ENCODE results near the gene EYA4.

Gene EYA4

DNA sequence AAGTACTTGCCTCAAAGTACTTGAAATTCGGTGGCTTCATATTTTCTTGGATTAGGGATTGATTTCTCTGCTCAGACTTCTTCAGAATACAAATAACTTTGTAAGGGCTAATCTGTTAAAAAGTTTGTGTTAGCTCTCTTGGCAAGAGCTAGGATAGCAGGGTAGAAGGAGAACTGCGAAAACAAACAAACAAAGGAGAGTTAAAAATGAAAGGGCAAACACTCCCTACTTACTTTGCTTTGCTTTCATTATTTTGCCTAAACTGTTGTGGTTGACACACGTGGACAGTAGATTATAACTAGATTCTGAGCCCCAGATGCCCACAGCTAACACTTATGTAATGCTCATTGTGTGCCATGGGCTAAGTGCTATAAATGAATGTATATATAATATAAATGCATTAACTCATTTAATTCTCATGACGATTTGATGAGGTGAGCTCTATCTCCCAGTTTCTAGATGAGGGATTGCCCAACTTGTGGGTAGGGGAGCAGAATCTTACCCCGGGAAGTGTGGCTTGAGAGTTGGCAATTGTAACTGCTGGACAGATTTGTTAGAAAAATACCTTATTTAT is 48.7 kb downstream of the EYA4 start:
- Histone ChIP-seq H3K9me3 (ENCODE audit: control insufficient read depth, insufficient read depth, low read length) (no peaks in the 10 kb centered on the region), H3K9ac (ENCODE audit: low read depth, low read length) (no peak overlapping the region), H3K4me1 (ENCODE audit: insufficient read depth, low read length) (no peaks in the 10 kb centered on the region), H3K36me3 (ENCODE audit: insufficient read depth, low read length) (no peaks in the 10 kb centered on the region)

DNA sequence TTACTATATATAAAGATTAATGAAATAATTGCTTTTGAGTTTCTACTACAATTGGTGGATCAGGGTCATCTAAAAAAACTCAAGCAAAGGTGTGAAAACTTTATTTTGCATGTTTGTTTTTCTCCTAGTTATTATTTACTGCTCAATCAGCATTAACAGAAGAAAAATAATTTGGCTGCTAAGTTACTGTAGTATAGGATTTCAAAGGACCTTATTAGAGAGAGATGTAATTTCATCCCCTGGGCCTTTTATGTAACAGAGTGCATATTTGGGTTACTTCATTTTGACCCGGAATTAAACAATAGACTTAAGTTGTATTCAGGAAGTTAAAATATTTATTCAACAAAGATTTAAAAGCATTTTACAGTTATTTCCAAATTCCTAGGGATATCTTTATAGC is 49.8 kb downstream of the EYA4 start:
- no peaks in the 10 kb centered on the region for H3K36me3 ChIP-seq (ENCODE audit: insufficient read depth, low read length)
- no peak overlapping the region for H3K9ac ChIP-seq (ENCODE audit: low read depth, low read length)
- no peaks in the 10 kb centered on the region for H3K4me1 ChIP-seq (ENCODE audit: insufficient read depth, low read length)
- H3K9me3 ChIP-seq (ENCODE audit: control insufficient read depth, insufficient read depth, low read length), result no peaks in the 10 kb centered on the region

DNA sequence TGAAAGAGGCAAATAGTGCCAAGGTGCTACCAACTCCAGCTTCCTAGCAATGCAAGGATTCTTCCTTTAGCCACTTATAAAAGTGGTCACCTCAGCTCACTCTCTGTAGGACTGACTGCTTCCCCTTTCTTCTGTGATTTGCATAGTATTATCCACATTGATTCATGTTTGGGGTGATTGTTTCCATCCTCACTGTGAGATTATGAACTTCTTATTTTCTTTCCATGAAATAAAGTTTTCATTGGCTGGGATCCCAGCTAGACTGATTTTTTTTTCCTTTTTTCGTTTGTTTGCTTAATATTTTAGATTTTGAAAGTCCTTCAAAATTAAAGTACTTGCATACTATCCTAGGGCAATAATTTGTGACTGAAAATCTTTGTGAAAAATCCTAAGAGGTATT is 50.5 kb downstream of the EYA4 start:
- H3K9me3 ChIP-seq (ENCODE audit: control insufficient read depth, insufficient read depth, low read length), result no peaks in the 10 kb centered on the region
- no peaks in the 10 kb centered on the region for H3K4me1 ChIP-seq (ENCODE audit: insufficient read depth, low read length)
- no peaks in the 10 kb centered on the region for H3K36me3 ChIP-seq (ENCODE audit: insufficient read depth, low read length)
- H3K9ac ChIP-seq (ENCODE audit: low read depth, low read length), result no peak overlapping the region

DNA sequence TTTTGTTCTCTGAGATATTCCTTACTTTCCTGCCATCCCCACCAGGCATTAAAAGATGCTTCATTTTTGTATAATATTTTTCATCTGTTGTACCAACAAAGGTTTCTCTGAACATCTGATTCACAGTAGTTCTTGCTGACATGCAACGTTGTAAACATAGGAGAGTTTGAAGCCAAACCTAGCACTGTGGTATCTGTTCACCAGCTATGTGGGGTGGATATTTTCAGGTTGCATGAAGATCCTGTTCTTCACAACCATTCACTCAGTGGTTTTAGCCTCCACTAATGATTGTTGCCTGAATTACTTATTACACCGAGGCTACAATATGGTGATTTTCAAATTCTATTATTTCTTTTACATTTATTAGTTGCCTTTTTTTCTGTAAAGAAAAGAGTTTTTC is 56.5 kb downstream of the EYA4 start:
- H3K9me3 ChIP-seq (ENCODE audit: control insufficient read depth, insufficient read depth, low read length), result no peaks in the 10 kb centered on the region
- no peaks in the 10 kb centered on the region for H3K4me1 ChIP-seq (ENCODE audit: insufficient read depth, low read length)
- no peaks in the 10 kb centered on the region for H3K36me3 ChIP-seq (ENCODE audit: insufficient read depth, low read length)
- no peak overlapping the region for H3K9ac ChIP-seq (ENCODE audit: low read depth, low read length)

DNA sequence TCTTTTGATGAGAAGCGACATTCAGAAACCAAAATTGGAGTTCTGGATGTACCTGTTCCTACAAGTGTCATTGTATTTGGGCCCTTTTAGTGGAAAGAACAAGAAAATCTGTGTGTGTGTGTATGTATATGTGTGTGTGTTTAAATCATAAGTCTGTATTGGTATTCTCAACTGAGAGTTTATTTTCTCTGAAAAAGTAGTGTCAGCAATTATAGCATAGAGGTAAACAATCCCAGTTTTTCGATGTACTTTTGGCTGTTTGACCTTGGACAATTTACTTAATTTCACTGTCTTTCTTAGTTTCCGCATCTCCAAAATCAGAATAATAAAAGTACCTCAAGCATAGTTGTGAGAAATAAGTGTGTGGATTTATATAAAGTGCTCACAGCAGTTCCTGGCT is 57.2 kb downstream of the EYA4 start:
- H3K9ac ChIP-seq (ENCODE audit: low read depth, low read length), result no peak overlapping the region
- H3K9me3 ChIP-seq (ENCODE audit: control insufficient read depth, insufficient read depth, low read length), result no peaks in the 10 kb centered on the region
- no peaks in the 10 kb centered on the region for H3K4me1 ChIP-seq (ENCODE audit: insufficient read depth, low read length)
- H3K36me3 ChIP-seq (ENCODE audit: insufficient read depth, low read length), result no peaks in the 10 kb centered on the region

DNA sequence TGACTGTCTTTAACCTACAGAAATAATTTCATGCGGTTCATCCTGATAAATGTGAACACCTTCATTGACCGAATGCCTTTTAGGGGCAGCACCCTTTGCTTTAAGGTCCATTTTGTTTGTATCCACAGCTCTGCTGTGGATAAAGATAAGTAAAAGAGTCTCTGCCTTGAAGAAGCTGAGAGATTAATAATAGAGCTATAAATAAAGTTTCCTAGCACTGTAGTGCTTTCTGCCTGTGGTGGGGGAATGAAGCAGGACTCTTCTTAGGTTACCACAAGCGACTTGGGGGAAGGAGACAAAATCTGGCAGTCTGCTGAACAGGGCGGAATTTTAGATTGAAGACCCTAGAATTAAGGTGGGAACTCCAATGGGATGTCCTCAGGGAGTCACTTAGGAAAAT is 57.6 kb downstream of the EYA4 start:
- Histone ChIP-seq H3K36me3 (ENCODE audit: insufficient read depth, low read length) (no peaks in the 10 kb centered on the region), H3K9me3 (ENCODE audit: control insufficient read depth, insufficient read depth, low read length) (no peaks in the 10 kb centered on the region), H3K4me1 (ENCODE audit: insufficient read depth, low read length) (no peaks in the 10 kb centered on the region), H3K9ac (ENCODE audit: low read depth, low read length) (no peak overlapping the region)

DNA sequence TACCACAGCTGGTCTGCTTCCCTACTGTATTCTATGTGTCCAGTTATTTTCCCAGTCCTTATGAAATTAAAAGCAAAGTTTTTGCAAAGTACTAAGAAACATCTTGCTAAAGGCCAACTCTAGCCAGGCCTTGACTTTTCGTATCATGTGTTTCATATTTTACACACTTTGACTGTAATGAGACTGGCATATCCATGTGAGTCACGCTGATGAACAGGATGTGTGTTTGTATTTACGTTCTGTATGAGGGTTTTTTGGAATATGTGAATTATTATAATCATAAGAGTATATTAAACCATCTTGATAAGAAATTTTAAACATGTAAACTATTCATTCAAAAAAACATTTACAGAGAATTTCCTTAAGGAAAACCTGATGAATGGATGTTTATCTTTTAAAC is 59.7 kb downstream of the EYA4 start:
- Histone ChIP-seq H3K9me3 (ENCODE audit: control insufficient read depth, insufficient read depth, low read length) (no peaks in the 10 kb centered on the region), H3K36me3 (ENCODE audit: insufficient read depth, low read length) (no peaks in the 10 kb centered on the region), H3K9ac (ENCODE audit: low read depth, low read length) (no peak overlapping the region), H3K4me1 (ENCODE audit: insufficient read depth, low read length) (no peaks in the 10 kb centered on the region)

DNA sequence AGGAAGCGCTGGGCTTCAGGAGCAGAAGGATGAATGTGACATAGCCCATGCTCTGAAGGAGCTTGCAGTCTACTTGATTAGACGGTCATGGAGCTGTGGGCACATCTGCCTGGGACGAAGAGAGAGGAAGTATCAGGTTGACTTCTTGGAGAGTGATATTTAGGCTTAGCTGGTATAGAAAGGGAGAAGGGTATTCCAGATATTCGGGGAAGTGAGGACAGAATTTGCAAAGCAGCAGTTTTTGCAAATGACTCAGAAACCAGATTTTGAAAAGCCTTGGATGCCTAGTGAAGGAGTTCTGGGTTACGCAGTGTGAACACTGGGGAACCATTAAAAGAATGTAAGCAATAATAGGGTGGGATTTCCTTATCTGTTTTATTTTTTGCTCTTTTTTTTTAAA is 60.7 kb downstream of the EYA4 start:
- no peaks in the 10 kb centered on the region for H3K36me3 ChIP-seq (ENCODE audit: insufficient read depth, low read length)
- no peaks in the 10 kb centered on the region for H3K4me1 ChIP-seq (ENCODE audit: insufficient read depth, low read length)
- no peaks in the 10 kb centered on the region for H3K9me3 ChIP-seq (ENCODE audit: control insufficient read depth, insufficient read depth, low read length)
- no peak overlapping the region for H3K9ac ChIP-seq (ENCODE audit: low read depth, low read length)

DNA sequence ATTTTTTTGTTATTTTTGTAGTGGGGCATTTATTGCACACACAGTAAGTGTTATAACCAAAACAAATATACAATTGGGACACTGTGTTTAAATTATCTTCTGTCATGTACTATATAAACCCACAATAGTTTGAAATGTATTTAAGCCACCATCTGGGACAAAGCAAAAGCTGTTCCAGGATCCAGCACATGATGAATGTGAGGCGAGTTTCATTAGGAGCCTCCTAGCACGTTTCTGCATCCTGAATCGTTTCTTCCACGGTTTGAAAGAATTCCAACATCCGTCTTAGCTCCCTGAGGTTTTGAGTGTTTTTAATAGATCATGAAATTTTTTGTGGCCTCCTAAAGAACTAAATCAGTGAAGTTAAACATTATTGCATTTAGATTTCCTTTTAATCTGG is 65.8 kb downstream of the EYA4 start:
- no peak overlapping the region for H3K9ac ChIP-seq (ENCODE audit: low read depth, low read length)
- H3K36me3 ChIP-seq (ENCODE audit: insufficient read depth, low read length), result no peaks in the 10 kb centered on the region
- H3K9me3 ChIP-seq (ENCODE audit: control insufficient read depth, insufficient read depth, low read length), result no peaks in the 10 kb centered on the region
- H3K4me1 ChIP-seq (ENCODE audit: insufficient read depth, low read length), result peaks cover 3% of the 10 kb centered on the region; the same call in 1 of the 2 replicates

DNA sequence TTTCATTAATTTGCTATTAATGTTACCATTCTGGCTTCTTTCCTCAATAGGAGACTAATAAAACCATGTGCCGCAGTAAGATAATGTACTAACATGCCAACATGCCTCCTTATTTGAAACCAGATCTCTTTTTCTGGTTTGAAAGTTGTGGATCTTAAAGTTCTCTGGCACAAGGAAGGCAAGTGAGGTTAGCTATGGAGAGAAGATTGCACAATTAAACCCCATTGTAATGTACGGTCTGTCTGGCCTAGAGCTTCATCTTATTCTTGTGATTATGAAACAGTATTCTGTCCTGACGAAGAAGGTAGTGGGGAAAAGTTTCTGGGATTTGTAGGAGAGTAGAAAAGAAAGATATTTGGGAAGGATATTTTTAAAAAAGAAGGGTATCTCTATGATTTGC is 68.4 kb downstream of the EYA4 start:
- Histone ChIP-seq H3K9me3 (ENCODE audit: control insufficient read depth, insufficient read depth, low read length) (no peaks in the 10 kb centered on the region), H3K36me3 (ENCODE audit: insufficient read depth, low read length) (no peaks in the 10 kb centered on the region), H3K4me1 (ENCODE audit: insufficient read depth, low read length) (peaks cover 14% of the 10 kb centered on the region; the same call in 1 of the 2 replicates), H3K9ac (ENCODE audit: low read depth, low read length) (no peak overlapping the region)

DNA sequence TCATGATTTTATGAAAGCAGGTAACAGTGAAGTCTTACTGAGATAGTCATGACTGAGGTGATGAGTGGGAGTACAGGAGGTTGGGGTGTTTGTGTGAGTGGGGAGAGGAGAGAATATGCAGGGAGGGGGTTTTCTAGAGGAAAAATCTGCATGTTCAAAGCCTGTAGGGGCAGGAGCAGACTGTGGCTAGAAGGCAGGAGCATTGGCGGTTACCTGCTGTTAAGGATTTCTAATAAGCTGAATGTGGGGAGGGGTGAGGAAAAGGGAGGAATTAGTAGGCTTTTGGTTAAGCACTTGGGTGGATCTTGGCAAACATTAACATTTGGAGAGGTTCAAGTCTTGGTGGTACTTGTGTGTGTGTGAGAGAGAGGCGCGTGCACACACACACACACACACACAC is 70.8 kb downstream of the EYA4 start:
- Histone ChIP-seq H3K36me3 (ENCODE audit: insufficient read depth, low read length) (no peaks in the 10 kb centered on the region), H3K4me1 (ENCODE audit: insufficient read depth, low read length) (peaks cover 14% of the 10 kb centered on the region; the same call in 1 of the 2 replicates), H3K9me3 (ENCODE audit: control insufficient read depth, insufficient read depth, low read length) (no peaks in the 10 kb centered on the region), H3K9ac (ENCODE audit: low read depth, low read length) (no peak overlapping the region)

DNA sequence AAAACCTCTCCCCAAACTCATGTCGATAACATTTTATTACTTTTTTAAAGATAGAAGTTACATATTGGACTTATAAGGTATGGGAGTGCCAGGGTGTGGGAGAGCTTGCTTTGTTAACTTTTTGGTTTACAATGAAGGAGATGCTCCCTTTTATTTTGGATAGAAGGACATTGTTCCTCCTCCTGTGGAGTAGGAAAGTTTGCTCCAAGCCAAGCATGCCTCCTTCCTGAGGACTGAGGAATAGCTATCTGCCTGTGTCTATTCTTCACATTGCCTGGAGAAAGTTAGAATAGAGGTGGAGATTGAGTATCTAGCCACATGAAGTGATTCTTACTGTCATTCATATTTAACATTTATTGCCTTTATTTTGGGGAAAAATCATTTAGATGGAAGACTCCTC is 71.9 kb downstream of the EYA4 start:
- no peaks in the 10 kb centered on the region for H3K36me3 ChIP-seq (ENCODE audit: insufficient read depth, low read length)
- peaks cover 14% of the 10 kb centered on the region; the same call in 1 of the 2 replicates for H3K4me1 ChIP-seq (ENCODE audit: insufficient read depth, low read length)
- no peak overlapping the region for H3K9ac ChIP-seq (ENCODE audit: low read depth, low read length)
- no peaks in the 10 kb centered on the region for H3K9me3 ChIP-seq (ENCODE audit: control insufficient read depth, insufficient read depth, low read length)

DNA sequence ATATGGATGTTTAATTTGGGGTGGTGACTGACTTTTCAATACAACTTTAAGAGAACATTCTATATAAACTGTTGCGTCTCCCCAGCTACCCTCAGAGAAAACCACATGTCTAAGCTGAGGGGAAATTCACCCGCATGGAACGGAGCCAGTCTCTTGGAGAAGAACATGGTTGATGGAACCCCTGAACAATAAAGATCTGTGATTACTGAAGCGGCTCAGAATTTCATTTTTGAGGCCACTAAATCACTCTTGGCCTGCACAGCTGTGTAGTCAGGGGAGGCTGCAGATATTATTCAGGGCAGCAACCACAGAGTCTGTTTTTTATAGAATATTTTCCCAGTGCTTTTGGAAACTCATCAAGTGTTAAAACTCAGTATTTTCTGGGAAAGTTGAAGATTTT is 73.8 kb downstream of the EYA4 start:
- Histone ChIP-seq H3K36me3 (ENCODE audit: insufficient read depth, low read length) (no peaks in the 10 kb centered on the region), H3K4me1 (ENCODE audit: insufficient read depth, low read length) (peaks cover 14% of the 10 kb centered on the region; the same call in 1 of the 2 replicates), H3K9me3 (ENCODE audit: control insufficient read depth, insufficient read depth, low read length) (no peaks in the 10 kb centered on the region), H3K9ac (ENCODE audit: low read depth, low read length) (no peak overlapping the region)

DNA sequence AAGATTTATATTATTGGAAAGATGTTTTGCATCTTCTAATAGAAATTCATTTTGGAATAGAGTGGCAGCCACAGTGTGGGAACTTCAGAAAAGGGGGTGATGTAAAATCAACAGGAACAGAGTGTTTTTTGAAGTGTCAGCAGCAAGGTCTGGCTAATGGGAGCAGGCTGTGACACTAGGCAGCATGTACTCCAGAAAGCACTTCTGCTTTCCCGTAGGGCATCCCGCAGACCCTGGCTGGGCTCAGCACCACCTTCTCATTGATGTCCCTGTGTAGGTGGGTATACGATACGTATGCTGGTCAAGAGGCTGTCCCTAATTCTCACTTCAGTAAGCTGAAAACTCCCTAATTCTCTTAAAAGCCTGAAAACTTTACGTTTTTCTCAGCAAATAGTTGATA is 74.7 kb downstream of the EYA4 start:
- Histone ChIP-seq H3K4me1 (ENCODE audit: insufficient read depth, low read length) (peaks cover 14% of the 10 kb centered on the region; the same call in 1 of the 2 replicates), H3K36me3 (ENCODE audit: insufficient read depth, low read length) (no peaks in the 10 kb centered on the region), H3K9ac (ENCODE audit: low read depth, low read length) (no peak overlapping the region), H3K9me3 (ENCODE audit: control insufficient read depth, insufficient read depth, low read length) (no peaks in the 10 kb centered on the region)

DNA sequence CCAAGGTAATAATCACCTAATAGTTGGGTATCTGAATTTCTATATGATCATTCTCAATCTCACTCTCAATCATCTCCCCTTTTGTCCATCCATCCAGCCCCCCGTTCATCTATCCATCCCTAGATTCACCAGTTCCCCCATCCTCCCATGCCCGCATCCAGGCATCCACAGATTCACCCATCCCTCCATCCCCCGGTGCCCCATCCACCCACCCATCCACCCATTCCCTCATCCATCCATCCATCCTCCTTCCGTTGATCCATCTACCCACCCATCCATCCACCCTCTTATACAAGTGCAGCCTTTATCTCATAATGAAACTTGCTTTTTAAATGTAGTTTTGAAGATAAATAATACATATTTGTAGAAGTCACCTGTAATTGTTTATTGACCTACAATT is 76.5 kb downstream of the EYA4 start:
- H3K9ac ChIP-seq (ENCODE audit: low read depth, low read length), result no peak overlapping the region
- peaks cover 3% of the 10 kb centered on the region; the same call in 1 of the 2 replicates for H3K4me1 ChIP-seq (ENCODE audit: insufficient read depth, low read length)
- no peaks in the 10 kb centered on the region for H3K9me3 ChIP-seq (ENCODE audit: control insufficient read depth, insufficient read depth, low read length)
- H3K36me3 ChIP-seq (ENCODE audit: insufficient read depth, low read length), result no peaks in the 10 kb centered on the region

DNA sequence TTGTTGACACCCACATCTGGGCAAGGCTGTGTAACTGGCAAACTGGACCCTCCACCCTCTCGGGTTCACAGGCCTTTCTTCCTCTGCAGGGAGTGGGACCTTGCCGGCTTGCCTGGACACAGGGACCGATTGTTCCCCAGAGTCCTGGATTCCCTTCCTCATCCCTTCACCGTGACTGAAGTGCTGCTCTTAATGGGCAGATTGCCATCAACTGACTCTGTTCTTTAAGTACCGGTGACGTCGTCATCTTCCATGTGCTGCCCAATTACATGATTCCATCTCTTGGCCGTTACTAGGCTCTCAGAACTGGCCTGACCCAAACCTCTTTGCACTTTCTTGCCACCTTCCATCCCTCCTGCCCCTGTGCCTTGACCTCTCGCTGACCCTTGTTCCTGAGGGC is 85.4 kb downstream of the EYA4 start:
- Histone ChIP-seq H3K36me3 (ENCODE audit: insufficient read depth, low read length) (no peaks in the 10 kb centered on the region), H3K9me3 (ENCODE audit: control insufficient read depth, insufficient read depth, low read length) (no peaks in the 10 kb centered on the region), H3K9ac (ENCODE audit: low read depth, low read length) (no peak overlapping the region), H3K4me1 (ENCODE audit: insufficient read depth, low read length) (no peaks in the 10 kb centered on the region)
